NCI-H1694 treated with DMSO at 0.1 percent for 48 hours (cell line): Measurements from ENCODE around the gene HS1BP3.
A peak's percentile ranks its signal among the peaks of the same experiment; 100 is the strongest.

Experiments used
- DNase-seq: peaks from one replicate; lab custom pipeline; 2025; lab: John Stamatoyannopoulos, UW

HS1BP3 gene

GRCh38 chr2:20645761-20646160 lies 5.1 kb downstream of the HS1BP3 start:
- DNase-seq = no peak

GRCh38 chr2:20645301-20645701 lies 5.6 kb downstream of the HS1BP3 start:
- no peak for DNase-seq

GRCh38 chr2:20643826-20644225 lies 7.1 kb downstream of the HS1BP3 start:
- DNase-seq = no peak

- DNase-seq = no peak
Measured at GRCh38 chr2:20643060-20643459, 7.8 kb downstream of the HS1BP3 start.

GRCh38 chr2:20642055-20642971 lies 8.6 kb downstream of the HS1BP3 start:
- peak; percentile 90 for DNase-seq

- no peak for DNase-seq
Measured at GRCh38 chr2:20641123-20641985, 9.5 kb downstream of the HS1BP3 start.

GRCh38 chr2:20640411-20641122 lies 10.3 kb downstream of the HS1BP3 start:
- no peak for DNase-seq

GRCh38 chr2:20638646-20639430 lies 12.1 kb downstream of the HS1BP3 start:
- no peak for DNase-seq

- no peak for DNase-seq
Measured at GRCh38 chr2:20638014-20638413, 12.9 kb downstream of the HS1BP3 start.

- DNase-seq = no peak
Measured at GRCh38 chr2:20637147-20637546, 13.8 kb downstream of the HS1BP3 start.

GRCh38 chr2:20635675-20636584 lies 15.0 kb downstream of the HS1BP3 start:
- DNase-seq = peak; percentile 91

- DNase-seq = peak; percentile 80
Measured at GRCh38 chr2:20635113-20635510, 15.8 kb downstream of the HS1BP3 start.

- DNase-seq = peak; percentile 63
Measured at GRCh38 chr2:20634507-20635112, 16.3 kb downstream of the HS1BP3 start.

- peak; percentile 21 for DNase-seq
Measured at GRCh38 chr2:20633794-20634506, 16.9 kb downstream of the HS1BP3 start.

GRCh38 chr2:20633001-20633400 lies 17.9 kb downstream of the HS1BP3 start:
- DNase-seq = no peak

GRCh38 chr2:20632446-20632990 lies 18.4 kb downstream of the HS1BP3 start:
- DNase-seq = no peak

GRCh38 chr2:20631617-20632307 lies 19.1 kb downstream of the HS1BP3 start:
- DNase-seq = no peak

- no peak for DNase-seq
Measured at GRCh38 chr2:20630967-20631366, 19.9 kb downstream of the HS1BP3 start.
